Mesendoderm (in vitro differentiated cells): ENCODE measurements around the gene CPNE9.

Source experiments
- DNase-seq: peaks from one replicate; pipeline ENCODE4 v3.0.0; 2013
- H2AK5ac ChIP-seq: 2 replicates; pipeline ENCODE4 v1.6.1; 2013; ENCODE audit warnings: low read length, inconsistent platforms
- H2BK120ac ChIP-seq: 2 replicates; pipeline ENCODE4 v1.6.1; 2013; ENCODE audit warnings: low read depth, mild to moderate bottlenecking, low read length, moderate library complexity, mixed read lengths
- H2BK15ac ChIP-seq: replicated peaks from 2 replicates; pipeline ENCODE4 v1.6.1; 2013; ENCODE audit warnings: low read depth, mild to moderate bottlenecking, moderate library complexity
- H2BK5ac ChIP-seq: 2 replicates; pipeline ENCODE4 v1.6.1; 2013; ENCODE audit warnings: low read length, inconsistent platforms
- H3K18ac ChIP-seq: 2 replicates; pipeline ENCODE4 v1.6.1; 2013; ENCODE audit warnings: mild to moderate bottlenecking, low read length, mixed read lengths
- H3K23ac ChIP-seq: one replicate; pipeline ENCODE4 v1.6.1; 2013; ENCODE audit warnings: low read length
- H3K27ac ChIP-seq: 2 replicates; pipeline ENCODE4 v1.5.1; 2013; ENCODE audit warnings: low read depth, mild to moderate bottlenecking, inconsistent platforms, low read length, moderate library complexity
- H3K27me3 ChIP-seq: 2 replicates; pipeline ENCODE4 v1.6.1; 2013; ENCODE audit warnings: low read length, control low read depth, mild to moderate bottlenecking, inconsistent platforms; ENCODE audit not compliant: insufficient read depth, poor library complexity
- H3K36me3 ChIP-seq: 2 replicates; pipeline ENCODE4 v1.6.1; 2013; ENCODE audit warnings: low read length, inconsistent platforms; ENCODE audit not compliant: control insufficient read depth, insufficient read depth
- H3K4ac ChIP-seq: one replicate; pipeline ENCODE4 v1.6.1; 2013; ENCODE audit warnings: low read depth, mild to moderate bottlenecking, low read length, moderate library complexity
- H3K4me1 ChIP-seq: 2 replicates; pipeline ENCODE4 v1.6.1; 2013; ENCODE audit warnings: low read depth, low read length, inconsistent platforms; ENCODE audit not compliant: control insufficient read depth
- H3K4me2 ChIP-seq: 2 replicates; pipeline ENCODE4 v1.6.1; 2013; ENCODE audit warnings: low read length
- H3K4me3 ChIP-seq: 2 replicates; pipeline ENCODE4 v1.5.1; 2013; ENCODE audit warnings: mild to moderate bottlenecking, low read length
- H3K56ac ChIP-seq: one replicate; pipeline ENCODE4 v1.6.1; 2013; ENCODE audit warnings: low read length
- H3K79me1 ChIP-seq: 2 replicates; pipeline ENCODE4 v1.6.1; 2013; ENCODE audit warnings: low read length, inconsistent platforms
- H3K79me2 ChIP-seq: 2 replicates; pipeline ENCODE4 v1.6.1; 2013; ENCODE audit warnings: mild to moderate bottlenecking, low read length; ENCODE audit not compliant: control insufficient read depth, insufficient read depth
- H3K9ac ChIP-seq: 2 replicates; pipeline ENCODE4 v1.6.1; 2013; ENCODE audit warnings: low read length, inconsistent platforms
- H4K5ac ChIP-seq: one replicate; pipeline ENCODE4 v1.6.1; 2013; ENCODE audit warnings: low read length
- H4K8ac ChIP-seq: one replicate; pipeline ENCODE4 v1.6.1; 2013; ENCODE audit warnings: low read depth, mild to moderate bottlenecking, control low read depth, low read length, moderate library complexity
- WGBS: extraction: QIAGEN DNeasy Blood & Tissue Kit; methylation state at CpG from one replicate; pipeline ENCODE4 v1.1.7; 2013; ENCODE audit warnings: low lambda C conversion rate, missing lambda C conversion rate; ENCODE audit not compliant: insufficient coverage; ENCODE audit errors: extremely low coverage; 5-methylcytosine and 5-hydroxymethylcytosine counted together

The CPNE9 gene

GRCh38 chr3:9678493-9678892 is 25.1 kb upstream of the CPNE9 start:
- H4K5ac ChIP-seq = no peak overlapping the region
- no peaks in the 10 kb centered on the region for H3K4me1 ChIP-seq
- DNase-seq = no peak
- no peaks in the 10 kb centered on the region for H3K79me1 ChIP-seq
- peaks cover 5% of the 10 kb centered on the region for H3K36me3 ChIP-seq
- no peak overlapping the region for H2BK5ac ChIP-seq
- no peak overlapping the region for H3K18ac ChIP-seq
- H3K79me2 ChIP-seq = no peaks in the 10 kb centered on the region
- no peak overlapping the region for H3K23ac ChIP-seq
- no peak overlapping the region for H3K56ac ChIP-seq
- no peak overlapping the region for H3K9ac ChIP-seq
- no CpG with 5 or more reads among the region's 3 CpGs for WGBS
- no peak overlapping the region for H3K4me2 ChIP-seq
- no peak overlapping the region for H3K27ac ChIP-seq
- no peak overlapping the region for H3K4ac ChIP-seq
- no peak overlapping the region for H4K8ac ChIP-seq
- no peaks in the 10 kb centered on the region for H3K27me3 ChIP-seq
- H3K4me3 ChIP-seq = no peak overlapping the region
- no peak overlapping the region for H2BK120ac ChIP-seq
- H2AK5ac ChIP-seq = no peak overlapping the region
- H2BK15ac ChIP-seq = no peak overlapping the region

GRCh38 chr3:9679476-9680080 is 24.1 kb upstream of the CPNE9 start:
- Histone ChIP-seq H4K5ac (no peak overlapping the region), H3K36me3 (peaks cover 8% of the 10 kb centered on the region)
- no CpG with 5 or more reads among the region's 6 CpGs for WGBS

GRCh38 chr3:9681011-9681722 is 22.5 kb upstream of the CPNE9 start:
- Histone ChIP-seq H2BK120ac (no peak overlapping the region), H3K36me3 (peaks cover 10% of the 10 kb centered on the region), H3K79me2 (no peaks in the 10 kb centered on the region), H3K23ac (no peak overlapping the region), H3K27ac (no peak overlapping the region), H3K4me3 (no peak overlapping the region), H2BK5ac (no peak overlapping the region), H3K18ac (no peak overlapping the region), H3K56ac (no peak overlapping the region), H3K79me1 (no peaks in the 10 kb centered on the region), H3K4me2 (no peak overlapping the region), H2AK5ac (no peak overlapping the region), H3K4ac (no peak overlapping the region), H3K4me1 (no peaks in the 10 kb centered on the region), H3K27me3 (no peaks in the 10 kb centered on the region), H4K8ac (no peak overlapping the region), H4K5ac (no peak overlapping the region), H3K9ac (no peak overlapping the region), H2BK15ac (no peak overlapping the region)
- no peak for DNase-seq
- WGBS = no CpG with 5 or more reads among the region's 7 CpGs

More at GRCh38 chr3:9679476-9680080, 24.1 kb upstream of the CPNE9 start:
- Histone ChIP-seq H3K79me2 (no peaks in the 10 kb centered on the region), H3K4me3 (no peak overlapping the region), H3K4me1 (no peaks in the 10 kb centered on the region), H3K79me1 (no peaks in the 10 kb centered on the region), H2AK5ac (no peak overlapping the region), H3K56ac (no peak overlapping the region), H3K27me3 (no peaks in the 10 kb centered on the region), H3K23ac (no peak overlapping the region), H3K27ac (no peak overlapping the region), H4K8ac (no peak overlapping the region), H3K4ac (no peak overlapping the region), H3K4me2 (no peak overlapping the region), H3K18ac (no peak overlapping the region), H2BK15ac (no peak overlapping the region), H3K9ac (no peak overlapping the region), H2BK5ac (no peak overlapping the region), H2BK120ac (no peak overlapping the region)
- DNase-seq = no peak

GRCh38 chr3:9681723-9682081 is 21.9 kb upstream of the CPNE9 start:
- Histone ChIP-seq H3K4me2 (no peak overlapping the region), H4K8ac (no peak overlapping the region), H3K9ac (no peak overlapping the region), H3K27me3 (no peaks in the 10 kb centered on the region), H3K79me2 (no peaks in the 10 kb centered on the region), H3K36me3 (peaks cover 10% of the 10 kb centered on the region), H3K4me3 (no peak overlapping the region), H2BK5ac (no peak overlapping the region), H2AK5ac (no peak overlapping the region), H2BK120ac (no peak overlapping the region), H2BK15ac (no peak overlapping the region), H4K5ac (no peak overlapping the region), H3K27ac (no peak overlapping the region), H3K23ac (no peak overlapping the region), H3K4me1 (no peaks in the 10 kb centered on the region), H3K4ac (no peak overlapping the region), H3K79me1 (no peaks in the 10 kb centered on the region), H3K18ac (no peak overlapping the region), H3K56ac (no peak overlapping the region)
- DNase-seq = no peak
- no CpG with 5 or more reads among the region's 6 CpGs for WGBS

- Histone ChIP-seq H4K8ac (no peak overlapping the region), H3K4me3 (no peak overlapping the region), H2BK5ac (no peak overlapping the region), H2AK5ac (no peak overlapping the region), H3K4me1 (no peaks in the 10 kb centered on the region), H2BK15ac (no peak overlapping the region), H3K23ac (no peak overlapping the region), H4K5ac (no peak overlapping the region), H3K27me3 (no peaks in the 10 kb centered on the region), H3K4ac (no peak overlapping the region), H3K4me2 (no peak overlapping the region), H3K79me1 (no peaks in the 10 kb centered on the region), H3K27ac (no peak overlapping the region), H3K56ac (no peak overlapping the region), H3K18ac (no peak overlapping the region), H3K79me2 (no peaks in the 10 kb centered on the region), H3K36me3 (peaks cover 10% of the 10 kb centered on the region), H3K9ac (no peak overlapping the region), H2BK120ac (no peak overlapping the region)
- WGBS = no CpG with 5 or more reads among the region's 6 CpGs
- DNase-seq = no peak
Measured at GRCh38 chr3:9682096-9682495, 21.5 kb upstream of the CPNE9 start.

- Histone ChIP-seq H3K4me2 (no peak overlapping the region), H3K4me1 (no peaks in the 10 kb centered on the region), H3K4ac (no peak overlapping the region), H2BK15ac (no peak overlapping the region), H3K23ac (no peak overlapping the region), H3K4me3 (no peak overlapping the region), H3K79me1 (no peaks in the 10 kb centered on the region), H3K79me2 (no peaks in the 10 kb centered on the region), H3K9ac (no peak overlapping the region), H4K5ac (no peak overlapping the region), H3K36me3 (peaks cover 7% of the 10 kb centered on the region), H4K8ac (no peak overlapping the region), H2BK5ac (no peak overlapping the region), H3K18ac (no peak overlapping the region), H2AK5ac (no peak overlapping the region), H3K27me3 (no peaks in the 10 kb centered on the region), H2BK120ac (no peak overlapping the region), H3K56ac (no peak overlapping the region), H3K27ac (no peak overlapping the region)
- no peak for DNase-seq
- no CpG with 5 or more reads among the region's 3 CpGs for WGBS
Measured at GRCh38 chr3:9683426-9683825, 20.2 kb upstream of the CPNE9 start.
